Ascending aorta (tissue), 2 donors: ENCODE results near the gene OFD1. TPM values are rescaled to one million over a fixed set of nuclear protein-coding genes. Genes with fewer than 3 reads are reported as not detected.

Experiments used
- DNase-seq, 2 donors: peaks; one replicate each; pipeline ENCODE4 v3.0.0-alpha.2; 2019; ENCODE audit warnings: low spot score in 2 of 2
- H3K27ac ChIP-seq, 2 donors: fragments of 200-600 bp; sonication (generic); one replicate each; pipeline ENCODE4 v1.5.1; 2016 to 2017; ENCODE audit warnings: mild to moderate bottlenecking in 1 of 2
- H3K27me3 ChIP-seq: fragments of 200-600 bp; sonication (generic); one replicate; pipeline ENCODE4 v1.5.1; 2017
- H3K36me3 ChIP-seq, 2 donors: fragments of 200-600 bp; sonication (generic); one replicate each; pipeline ENCODE4 v1.5.1; 2016
- H3K4me1 ChIP-seq, 2 donors: fragments of 200-600 bp; sonication (generic); one replicate each; pipeline ENCODE4 v1.5.1; 2016 to 2017; ENCODE audit warnings: mild to moderate bottlenecking in 1 of 2
- H3K4me3 ChIP-seq, 2 donors: fragments of 200-600 bp; sonication (generic); one replicate each; pipeline ENCODE4 v1.5.1; 2016 to 2017; ENCODE audit warnings: mild to moderate bottlenecking in 1 of 2
- H3K9me3 ChIP-seq, 2 donors: fragments of 200-600 bp; sonication (generic); one replicate each; pipeline ENCODE4 v1.5.1; 2016
- CTCF ChIP-seq, 3 experiments: fragments of 200-600 bp in 2 of 3; fragments of 450-650 bp in 1 of 3; sonication (generic) in 2 of 3; IDR thresholded peaks; one replicate each; pipeline ENCODE4 v1.5.1; 2016 to 2019; ENCODE audit warnings: antibody characterized with exemption in 3 of 3, mild to moderate bottlenecking in 1 of 3, moderate library complexity in 1 of 3
- intact Hi-C: fragments of 100-400 bp; cut with DNase I; formaldehyde crosslinking; loops from one replicate; pipeline ENCODE4 v1.15.1; 2023
- total RNA-seq: library from RNA; depleted of rRNA; stranded (reverse); fragments of >200 nt; gene quantifications from one replicate; pipeline ENCODE4 v1.1.0, GENCODE V29; 2016

Gene OFD1
- total RNA-seq, 1 donor from 2014 or later = 8.4 TPM

GRCh38 chrX:13699183-13699826 lies 35.2 kb upstream of the OFD1 start:
- Histone ChIP-seq H3K4me3 (no peak overlapping the region), H3K27me3 (no peaks in the 10 kb centered on the region), H3K27ac (peak overlapping the region; percentile 30 to 31), H3K36me3 (no peaks in the 10 kb centered on the region), H3K9me3 (no peaks in the 10 kb centered on the region), H3K4me1 (peaks cover 0 to 17% of the 10 kb centered on the region in 2 donors)
- intact Hi-C loops = no loop called here
- DNase-seq = no peak
- TF ChIP-seq CTCF (IDR thresholded peaks at IDR 0.05) = no peak

GRCh38 chrX:13700380-13700779 lies 34.2 kb upstream of the OFD1 start:
- DNase-seq = no peak
- no peak overlapping the region for H3K4me3 ChIP-seq
- no peaks in the 10 kb centered on the region for H3K27me3 ChIP-seq
- intact Hi-C loops = no loop called here
- TF ChIP-seq CTCF (IDR thresholded peaks at IDR 0.05) = no peak
- H3K4me1 ChIP-seq = peaks cover 0 to 12% of the 10 kb centered on the region in 2 donors
- H3K36me3 ChIP-seq = no peaks in the 10 kb centered on the region
- H3K9me3 ChIP-seq = no peaks in the 10 kb centered on the region
- peak overlapping the region in 1 of 2 donors; percentile 0 for H3K27ac ChIP-seq

- no peak for DNase-seq
- no peaks in the 10 kb centered on the region for H3K9me3 ChIP-seq
- no peaks in the 10 kb centered on the region for H3K27me3 ChIP-seq
- no peak overlapping the region for H3K4me3 ChIP-seq
- peaks cover 0 to 4% of the 10 kb centered on the region in 2 donors for H3K36me3 ChIP-seq
- H3K4me1 ChIP-seq = peaks cover 0 to 12% of the 10 kb centered on the region in 2 donors
- intact Hi-C loops = no loop called here
- H3K27ac ChIP-seq = no peak overlapping the region
- TF ChIP-seq CTCF (IDR thresholded peaks at IDR 0.05) = no peak
These were observed 32.3 kb upstream of the OFD1 start for GRCh38 chrX:13702111-13702789.

- intact Hi-C loops = no loop called here
- Histone ChIP-seq H3K36me3 (peaks cover 0 to 11% of the 10 kb centered on the region in 2 donors), H3K4me3 (no peak overlapping the region), H3K9me3 (no peaks in the 10 kb centered on the region), H3K27me3 (no peaks in the 10 kb centered on the region), H3K27ac (no peak overlapping the region), H3K4me1 (peaks cover 0 to 12% of the 10 kb centered on the region in 2 donors)
- no peak for TF ChIP-seq CTCF (IDR thresholded peaks at IDR 0.05)
- DNase-seq = no peak
These were observed 31.4 kb upstream of the OFD1 start for GRCh38 chrX:13703135-13703534.

- Histone ChIP-seq H3K27me3 (no peaks in the 10 kb centered on the region), H3K27ac (peak overlapping the region in 1 of 2 donors; percentile 29), H3K9me3 (no peaks in the 10 kb centered on the region), H3K4me1 (peaks cover 0 to 12% of the 10 kb centered on the region in 2 donors), H3K4me3 (no peak overlapping the region), H3K36me3 (peaks cover 0 to 11% of the 10 kb centered on the region in 2 donors)
- DNase-seq = no peak
- no peak for TF ChIP-seq CTCF (IDR thresholded peaks at IDR 0.05)
- intact Hi-C loops = no loop called here
These were observed 31.0 kb upstream of the OFD1 start for GRCh38 chrX:13703589-13703988.
